H1 (cell line): ENCODE measurements around the gene BTBD9. TPM values are rescaled to one million over a fixed set of nuclear protein-coding genes. Genes with fewer than 3 reads are reported as not detected.

Experiments used
- CTCF ChIA-PET: fragments of 300-600 bp; sonication (Branson Sonifier 250); formaldehyde crosslinking; loops from one replicate; lab custom pipeline; 2021; ENCODE audit not compliant: partially characterized antibody; lab: Charles Lee
- POLR2A ChIA-PET: fragments of 300-600 bp; sonication (Branson Sonifier 250); formaldehyde crosslinking; loops from one replicate; lab custom pipeline; 2021; ENCODE audit warnings: inconsistent platforms; ENCODE audit not compliant: partially characterized antibody; lab: Charles Lee
- DNase-seq, 2 experiments: peaks; one replicate each; pipeline versions ENCODE4 v3.0.0 to v3.0.0-alpha.2; 2010 to 2022; ENCODE audit warnings: low spot score in 2 of 2, low read depth in 1 of 2, mixed read lengths in 1 of 2
- FAIRE-seq: peaks from 2 replicates; lab custom pipeline; 2011; peaks lifted over from hg19 to GRCh38; lab: Jason Lieb, UNC
- H2AFZ ChIP-seq: 2 replicates; pipeline ENCODE4 v1.8.1; 2012; ENCODE audit warnings: low read length, inconsistent platforms
- H2AK5ac ChIP-seq: 2 replicates; pipeline ENCODE4 v1.6.1; 2013; ENCODE audit warnings: low read depth, low read length
- H2BK120ac ChIP-seq: replicated peaks from 2 replicates; pipeline ENCODE3; 2013; ENCODE audit warnings: low read depth, low read length, inconsistent platforms
- H2BK12ac ChIP-seq: 2 replicates; pipeline ENCODE4 v1.6.1; 2013; ENCODE audit warnings: low read depth, low read length
- H2BK15ac ChIP-seq: 2 replicates; pipeline ENCODE4 v1.6.1; 2013; ENCODE audit warnings: low read length
- H2BK20ac ChIP-seq: 2 replicates; pipeline ENCODE4 v1.6.1; 2013; ENCODE audit warnings: low read length
- H2BK5ac ChIP-seq: 2 replicates; pipeline ENCODE4 v1.6.1; 2013; ENCODE audit warnings: low read depth, low read length
- H3K14ac ChIP-seq: 2 replicates; pipeline ENCODE4 v1.6.1; 2013; ENCODE audit warnings: inconsistent platforms; ENCODE audit not compliant: insufficient read length
- H3K18ac ChIP-seq: 2 replicates; pipeline ENCODE4 v1.6.1; 2013; ENCODE audit warnings: low read length; ENCODE audit errors: extremely low read depth
- H3K23ac ChIP-seq: 2 replicates; pipeline ENCODE4 v1.6.1; 2013; ENCODE audit warnings: inconsistent platforms; ENCODE audit not compliant: insufficient read length
- H3K23me2 ChIP-seq: 2 replicates; pipeline ENCODE4 v1.6.1; 2013; ENCODE audit warnings: low read depth, low read length
- H3K27ac ChIP-seq: 2 replicates; pipeline ENCODE4 v1.6.1; 2011; ENCODE audit warnings: low read depth, low read length, inconsistent platforms
- H3K27me3 ChIP-seq, 4 experiments: replicated peaks in 1 of 4; 1 replicate in 1 of 4; 2 replicates in 3 of 4; pipeline versions ENCODE4 v1.6.1 to v1.8.1; 2011 to 2013; ENCODE audit warnings: low read length in 3 of 4, mild to moderate bottlenecking in 3 of 4, inconsistent platforms in 2 of 4, mixed read lengths in 2 of 4, moderate library complexity in 1 of 4; ENCODE audit not compliant: control insufficient read depth in 3 of 4, insufficient read depth in 3 of 4; ENCODE audit errors: extremely low read depth in 1 of 4
- H3K36me3 ChIP-seq, 4 experiments: 2 replicates each; pipeline versions ENCODE4 v1.6.1 to v1.8.1; 2011 to 2013; ENCODE audit warnings: mild to moderate bottlenecking in 4 of 4, low read length in 3 of 4, moderate library complexity in 2 of 4, control low read depth in 1 of 4, inconsistent platforms in 1 of 4; ENCODE audit not compliant: insufficient read depth in 4 of 4, control insufficient read depth in 2 of 4
- H3K4ac ChIP-seq: replicated peaks from 2 replicates; pipeline ENCODE3; 2013; ENCODE audit warnings: low read length, low read depth, mixed read lengths, inconsistent platforms; ENCODE audit not compliant: insufficient read length
- H3K4me1 ChIP-seq, 4 experiments: replicated peaks in 1 of 4; 1 replicate in 1 of 4; 2 replicates in 3 of 4; pipeline versions ENCODE4 v1.6.1 to v1.8.1; 2011 to 2013; ENCODE audit warnings: low read length in 3 of 4, inconsistent platforms in 2 of 4, mixed read lengths in 1 of 4; ENCODE audit not compliant: insufficient read depth in 4 of 4, control insufficient read depth in 3 of 4
- H3K4me2 ChIP-seq, 2 experiments: 2 replicates each; pipeline versions ENCODE4 v1.6.1 to v1.8.1; 2011 to 2013; ENCODE audit warnings: low read depth in 2 of 2, low read length in 2 of 2, control low read depth in 1 of 2, inconsistent platforms in 1 of 2, mild to moderate bottlenecking in 1 of 2; ENCODE audit not compliant: insufficient read depth in 1 of 2
- H3K4me3 ChIP-seq, 4 experiments: fragments of 200-600, 300-600 bp in 1 of 4; sonication (generic), shearing (Covaris generic), sonication (Bioruptor Twin) in 1 of 4; 2 replicates each; pipeline versions ENCODE4 v1.5.1 to v1.8.1; 2011 to 2016; ENCODE audit warnings: low read length in 4 of 4, low read depth in 3 of 4, control low read depth in 2 of 4, inconsistent platforms in 2 of 4, mild to moderate bottlenecking in 2 of 4, mixed read lengths in 1 of 4, moderate library complexity in 1 of 4; ENCODE audit not compliant: insufficient read depth in 2 of 4; ENCODE audit errors: extremely low read depth in 1 of 4
- H3K56ac ChIP-seq: replicated peaks from 2 replicates; pipeline ENCODE3; 2013; ENCODE audit warnings: low read depth, mild to moderate bottlenecking, mixed read lengths, low read length, inconsistent platforms; ENCODE audit not compliant: insufficient read length
- H3K79me1 ChIP-seq: 2 replicates; pipeline ENCODE4 v1.6.1; 2013; ENCODE audit warnings: low read depth, low read length, control low read depth
- H3K79me2 ChIP-seq, 2 experiments: 2 replicates each; pipeline versions ENCODE4 v1.6.1 to v1.8.1; 2012 to 2013; ENCODE audit warnings: low read length in 2 of 2, mild to moderate bottlenecking in 2 of 2, inconsistent platforms in 1 of 2; ENCODE audit not compliant: insufficient read depth in 2 of 2, control insufficient read depth in 1 of 2
- H3K9ac ChIP-seq, 4 experiments: replicated peaks in 1 of 4; 1 replicate in 1 of 4; 2 replicates in 3 of 4; pipeline versions ENCODE4 v1.6.1 to v1.8.1; 2011 to 2013; ENCODE audit warnings: low read depth in 3 of 4, low read length in 3 of 4, control low read depth in 2 of 4, mild to moderate bottlenecking in 2 of 4, moderate library complexity in 2 of 4, inconsistent platforms in 1 of 4; ENCODE audit errors: extremely low read depth in 1 of 4
- H3K9me3 ChIP-seq, 2 experiments: 2 replicates each; pipeline versions ENCODE4 v1.6.1 to v1.8.1; 2012 to 2013; ENCODE audit warnings: mild to moderate bottlenecking in 2 of 2, moderate library complexity in 2 of 2, control low read depth in 1 of 2, inconsistent platforms in 1 of 2, low read depth in 1 of 2, low read length in 1 of 2, mixed read lengths in 1 of 2; ENCODE audit not compliant: insufficient read depth in 2 of 2
- H4K20me1 ChIP-seq, 2 experiments: replicated peaks in 1 of 2; 2 replicates each; pipeline versions ENCODE3 to v1.8.1; 2011 to 2013; ENCODE audit warnings: inconsistent platforms in 2 of 2, low read length in 2 of 2, mild to moderate bottlenecking in 1 of 2; ENCODE audit not compliant: insufficient read depth in 2 of 2, control insufficient read depth in 1 of 2
- H4K5ac ChIP-seq: 2 replicates; pipeline ENCODE4 v1.6.1; 2013; ENCODE audit warnings: low read length, low read depth, mixed read lengths, inconsistent platforms; ENCODE audit not compliant: insufficient read length
- H4K8ac ChIP-seq: 2 replicates; pipeline ENCODE4 v1.8.0; 2013; ENCODE audit warnings: mild to moderate bottlenecking, moderate library complexity, low read length, inconsistent platforms; ENCODE audit not compliant: insufficient read depth; ENCODE audit errors: extremely low read depth
- H4K91ac ChIP-seq: replicated peaks from 2 replicates; pipeline ENCODE3; 2013; ENCODE audit warnings: low read length, mixed read lengths, inconsistent platforms; ENCODE audit not compliant: insufficient read length
- CBX5 ChIP-seq: fragments of 300-800, 300-1000 bp; sonication (generic); IDR thresholded peaks from 2 replicates; pipeline ENCODE4 v1.7.1; 2016; ENCODE audit warnings: antibody characterized with exemption, low read length, low read depth
- EGR1 ChIP-seq: IDR thresholded peaks from 2 replicates; pipeline ENCODE4 v1.6.1; 2011; ENCODE audit warnings: low read depth, low read length, borderline replicate concordance
- POLR2A ChIP-seq, 2 experiments: IDR thresholded peaks; 1 replicate in 1 of 2; 2 replicates in 1 of 2; pipeline ENCODE4 v1.6.1; 2011; ENCODE audit warnings: low read depth in 2 of 2, low read length in 2 of 2, mild to moderate bottlenecking in 2 of 2; ENCODE audit errors: control extremely low read depth in 1 of 2
- RAD21 ChIP-seq, 2 experiments: IDR thresholded peaks in 1 of 2; conservative IDR thresholded peaks in 1 of 2; 2 replicates each; pipeline ENCODE4 v1.6.1; 2011; ENCODE audit warnings: low read depth in 2 of 2, low read length in 2 of 2, improper control_type of control experiment in 1 of 2, inconsistent platforms in 1 of 2, mild to moderate bottlenecking in 1 of 2, moderate library complexity in 1 of 2
- SIX5 ChIP-seq: IDR thresholded peaks from 2 replicates; pipeline ENCODE4 v1.6.1; 2011; ENCODE audit warnings: mild to moderate bottlenecking, low read depth, low read length
- SP4 ChIP-seq: IDR thresholded peaks from 2 replicates; pipeline ENCODE4 v1.6.1; 2012; ENCODE audit warnings: low read length, inconsistent platforms
- TAF1 ChIP-seq: IDR thresholded peaks from 2 replicates; pipeline ENCODE4 v1.6.1; 2011; ENCODE audit warnings: mild to moderate bottlenecking, low read depth, low read length
- TEAD4 ChIP-seq: IDR thresholded peaks from 2 replicates; pipeline ENCODE4 v1.6.1; 2012; ENCODE audit warnings: low read depth, low read length, inconsistent platforms, mixed read lengths
- WGBS, 2 experiments: shearing (Covaris generic) in 1 of 2; methylation state at CpG; one replicate each; pipeline versions ENCODE4 v1.1.6 to v1.1.7; 2013 to 2015; ENCODE audit warnings: low lambda C conversion rate in 2 of 2, mixed read lengths in 2 of 2, inconsistent platforms in 1 of 2, low coverage in 1 of 2, missing lambda C conversion rate in 1 of 2; ENCODE audit not compliant: insufficient replicate concordance in 2 of 2, insufficient coverage in 1 of 2, insufficient read length in 1 of 2; ENCODE audit errors: extremely low coverage in 1 of 2, missing lambda C conversion rate in 1 of 2; 5-methylcytosine and 5-hydroxymethylcytosine counted together
- polyA plus RNA-seq, 7 experiments: library from polyadenylated mRNA; depleted of rRNA in 3 of 7; stranded (reverse) in 5 of 7; unstranded in 2 of 7; fragments of >200 nt in 5 of 7; fragments of 200-250 nt in 2 of 7; gene quantifications; 1 replicate in 5 of 7; 2 replicates in 1 of 7; 4 replicates in 1 of 7; pipeline versions ENCODE4 v1.2.1 to v1.2.3, GENCODE V29; 2011 to 2013; ENCODE audit warnings: missing spikeins in 2 of 7, mixed read lengths in 2 of 7
- total RNA-seq: library from RNA; stranded (reverse); fragmentation: NEBNext Ultra II Directional; extraction: Animal tissue kit (Norgen Biotek cat#: 25700); gene quantifications from 2 replicates; pipeline ENCODE4 v1.2.1, GENCODE V29; 2021
- TF ChIP-seq, protein P1 (sequence below), 3 experiments: IDR thresholded peaks; 1 replicate in 2 of 3; 2 replicates in 1 of 3; pipeline versions ENCODE4 v1.5.1 to v1.6.1; 2011; ENCODE audit warnings: low read length in 3 of 3, mild to moderate bottlenecking in 3 of 3, inconsistent platforms in 2 of 3, low read depth in 1 of 3, moderate library complexity in 1 of 3; ENCODE audit not compliant: insufficient read depth in 1 of 3; ENCODE audit errors: control extremely low read depth in 1 of 3
- TF ChIP-seq, protein P2 (sequence below): IDR thresholded peaks from 2 replicates; pipeline ENCODE4 v1.6.1; 2012; ENCODE audit warnings: inconsistent platforms

Gene BTBD9
- total and polyA plus RNA-seq, 2 of the 8 experiments (the other 6 are each of a cell fraction or from before 2014, with no cell fraction given) = 0.92 to 4.1 TPM

DNA sequence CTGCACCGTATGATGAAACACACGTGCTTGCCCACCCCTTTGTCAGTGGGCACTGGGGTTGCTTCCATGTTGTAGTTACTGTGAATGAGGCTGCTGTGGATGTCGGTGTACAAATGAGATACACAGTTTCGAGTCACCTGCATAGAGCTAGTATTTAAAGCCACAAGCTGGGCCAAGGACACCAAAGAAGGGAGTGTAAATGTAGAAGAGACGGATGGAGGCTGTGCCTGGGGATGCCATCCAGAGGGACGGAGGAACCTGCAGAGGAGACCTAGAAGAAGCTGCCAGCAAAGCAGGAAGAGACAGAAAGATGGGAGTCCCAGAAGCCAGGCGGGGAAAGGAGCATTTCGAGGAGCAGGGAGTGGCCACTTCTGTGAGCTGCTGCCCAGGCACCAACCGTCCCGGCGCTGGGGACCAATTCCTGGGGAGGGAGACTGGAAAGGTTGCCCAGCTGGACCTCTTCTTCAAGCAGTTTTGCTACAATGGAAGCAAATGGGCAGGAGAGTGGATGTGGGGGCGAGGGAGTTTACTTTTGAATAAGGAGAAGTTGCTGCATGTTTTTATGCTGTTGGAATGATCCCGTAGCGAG lies 480.9 kb downstream of the BTBD9 start:
- Histone ChIP-seq H2AK5ac (no peak overlapping the region), H4K5ac (no peak overlapping the region), H4K91ac (no peak overlapping the region), H3K4me2 (no peak overlapping the region), H3K23ac (no peak overlapping the region), H4K8ac (no peak overlapping the region), H2BK120ac (no peak overlapping the region), H3K56ac (no peak overlapping the region), H3K27me3 (no peaks in the 10 kb centered on the region), H3K14ac (no peak overlapping the region), H3K23me2 (no peaks in the 10 kb centered on the region), H4K20me1 (no peaks in the 10 kb centered on the region), H3K4me1 (no peaks in the 10 kb centered on the region; a peak in 2 of 7 replicates), H2BK12ac (no peak overlapping the region), H2BK5ac (no peak overlapping the region), H2BK15ac (no peak overlapping the region), H3K4me3 (no peak overlapping the region), H3K18ac (no peak overlapping the region), H2AFZ (no peak overlapping the region), H3K9me3 (no peaks in the 10 kb centered on the region), H3K79me1 (no peaks in the 10 kb centered on the region), H3K36me3 (no peaks in the 10 kb centered on the region; a peak in 1 of 8 replicates), H3K9ac (no peak overlapping the region), H3K79me2 (no peaks in the 10 kb centered on the region), H2BK20ac (no peak overlapping the region), H3K27ac (no peak overlapping the region), H3K4ac (no peak overlapping the region)
- TF ChIP-seq CBX5 = no peak
- no peak for TF ChIP-seq SP4
- TF ChIP-seq EGR1 = no peak
- TF ChIP-seq POLR2A (IDR thresholded peaks at IDR 0.05; ENCODE audit: control extremely low read depth in 1 of 2, low read depth in 2 of 2, low read length in 2 of 2) = no peak
- TF ChIP-seq RAD21 (IDR thresholded peaks at IDR 0.05 in 1 of 2, conservative IDR thresholded peaks at IDR 0.05 in 1 of 2; ENCODE audit: low read depth in 2 of 2, low read length in 2 of 2) = no peak
- TF ChIP-seq, protein P1, sequence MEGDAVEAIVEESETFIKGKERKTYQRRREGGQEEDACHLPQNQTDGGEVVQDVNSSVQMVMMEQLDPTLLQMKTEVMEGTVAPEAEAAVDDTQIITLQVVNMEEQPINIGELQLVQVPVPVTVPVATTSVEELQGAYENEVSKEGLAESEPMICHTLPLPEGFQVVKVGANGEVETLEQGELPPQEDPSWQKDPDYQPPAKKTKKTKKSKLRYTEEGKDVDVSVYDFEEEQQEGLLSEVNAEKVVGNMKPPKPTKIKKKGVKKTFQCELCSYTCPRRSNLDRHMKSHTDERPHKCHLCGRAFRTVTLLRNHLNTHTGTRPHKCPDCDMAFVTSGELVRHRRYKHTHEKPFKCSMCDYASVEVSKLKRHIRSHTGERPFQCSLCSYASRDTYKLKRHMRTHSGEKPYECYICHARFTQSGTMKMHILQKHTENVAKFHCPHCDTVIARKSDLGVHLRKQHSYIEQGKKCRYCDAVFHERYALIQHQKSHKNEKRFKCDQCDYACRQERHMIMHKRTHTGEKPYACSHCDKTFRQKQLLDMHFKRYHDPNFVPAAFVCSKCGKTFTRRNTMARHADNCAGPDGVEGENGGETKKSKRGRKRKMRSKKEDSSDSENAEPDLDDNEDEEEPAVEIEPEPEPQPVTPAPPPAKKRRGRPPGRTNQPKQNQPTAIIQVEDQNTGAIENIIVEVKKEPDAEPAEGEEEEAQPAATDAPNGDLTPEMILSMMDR (IDR thresholded peaks at IDR 0.05; ENCODE audit: control extremely low read depth in 1 of 3, insufficient read depth in 1 of 3, low read depth in 1 of 3, low read length in 3 of 3) = no peak
- TF ChIP-seq, protein P2, sequence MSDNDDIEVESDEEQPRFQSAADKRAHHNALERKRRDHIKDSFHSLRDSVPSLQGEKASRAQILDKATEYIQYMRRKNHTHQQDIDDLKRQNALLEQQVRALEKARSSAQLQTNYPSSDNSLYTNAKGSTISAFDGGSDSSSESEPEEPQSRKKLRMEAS = no peak
- TF ChIP-seq TEAD4 = no peak
- no peak for TF ChIP-seq TAF1
- TF ChIP-seq SIX5 = no peak
- DNase-seq (no peak), FAIRE-seq (no peak)
- POLR2A ChIA-PET = no interaction called here
- CTCF ChIA-PET = interaction anchor here (1.0 kb wide), 1 partner anchor 420 kb away, joined by 4 read pairs; no protein-coding TSS in a partner anchor
- 85% methylated on average over 14 of the region's 14 CpGs; no CpG with 5 or more reads in 1 of the 2 experiments for WGBS, 2 experiments
